Body of pancreas (tissue), 4 donors: ENCODE results near the gene MBP. TPM values are rescaled to one million over a fixed set of nuclear protein-coding genes. Genes with fewer than 3 reads are reported as not detected.

Experiments used
- ATAC-seq: fragments of 150-250 bp; one replicate; pipeline ENCODE4 v1.9.1; 2016
- DNase-seq, 4 donors: peaks; one replicate each; pipeline ENCODE4 v3.0.0-alpha.2; 2019
- H3K27ac ChIP-seq, 4 donors: fragments of 200-600 bp; sonication (generic); 1 replicate in 3 of 4; 2 replicates in 1 of 4; pipeline versions ENCODE4 v1.5.1 to v1.6.1; 2016 to 2019; ENCODE audit warnings: mild to moderate bottlenecking in 1 of 4, mixed read lengths in 1 of 4, moderate library complexity in 1 of 4
- H3K27me3 ChIP-seq, 2 donors: fragments of 200-600 bp; sonication (generic); one replicate each; pipeline ENCODE4 v1.6.0; 2016; ENCODE audit warnings: mild to moderate bottlenecking in 1 of 2
- H3K36me3 ChIP-seq, 2 donors: fragments of 200-600 bp; sonication (generic); replicated peaks in 1 of 2; 2 replicates each; pipeline ENCODE4 v1.5.1; 2016; ENCODE audit warnings: low read depth in 2 of 2; ENCODE audit not compliant: insufficient read depth in 1 of 2
- H3K4me1 ChIP-seq: fragments of 200-600 bp; sonication (generic); one replicate; pipeline ENCODE4 v1.6.0; 2016
- H3K4me3 ChIP-seq, 2 donors: fragments of 200-600 bp; sonication (generic); 1 replicate in 1 of 2; 2 replicates in 1 of 2; pipeline ENCODE4 v1.5.1; 2016 to 2019
- H3K9me3 ChIP-seq, 3 donors: fragments of 200-600 bp; sonication (generic); 1 replicate in 2 of 3; 2 replicates in 1 of 3; pipeline ENCODE4 v1.5.1; 2016
- POLR2A ChIP-seq, 3 donors: fragments of 450-650 bp; IDR thresholded peaks; one replicate each; pipeline ENCODE4 v1.6.1; 2016; ENCODE audit warnings: antibody characterized with exemption in 3 of 3, mild to moderate bottlenecking in 2 of 3
- WGBS, 2 donors: methylation state at CpG; one replicate each; pipeline ENCODE4 v1.1.5; 2017; 5-methylcytosine and 5-hydroxymethylcytosine counted together
- intact Hi-C: fragments of 100-400 bp; cut with DNase I; formaldehyde crosslinking; loops from one replicate; pipeline ENCODE4 v1.15.1; 2023
- total RNA-seq, 2 donors: library from RNA; depleted of rRNA; stranded (reverse); fragments of >200 nt; gene quantifications; one replicate each; pipeline ENCODE4 v1.1.0, GENCODE V29; 2016
- TF ChIP-seq, protein P1 (sequence below), 7 experiments: fragments of 450-650 bp in 4 of 7; fragments of 200-600 bp in 3 of 7; sonication (generic) in 3 of 7; IDR thresholded peaks; one replicate each; pipeline ENCODE4 v1.5.1; 2016 to 2019; ENCODE audit warnings: antibody characterized with exemption in 7 of 7

MBP gene
- total RNA-seq, 2 donors from 2014 or later, result 17.4 to 24.4 TPM

DNA sequence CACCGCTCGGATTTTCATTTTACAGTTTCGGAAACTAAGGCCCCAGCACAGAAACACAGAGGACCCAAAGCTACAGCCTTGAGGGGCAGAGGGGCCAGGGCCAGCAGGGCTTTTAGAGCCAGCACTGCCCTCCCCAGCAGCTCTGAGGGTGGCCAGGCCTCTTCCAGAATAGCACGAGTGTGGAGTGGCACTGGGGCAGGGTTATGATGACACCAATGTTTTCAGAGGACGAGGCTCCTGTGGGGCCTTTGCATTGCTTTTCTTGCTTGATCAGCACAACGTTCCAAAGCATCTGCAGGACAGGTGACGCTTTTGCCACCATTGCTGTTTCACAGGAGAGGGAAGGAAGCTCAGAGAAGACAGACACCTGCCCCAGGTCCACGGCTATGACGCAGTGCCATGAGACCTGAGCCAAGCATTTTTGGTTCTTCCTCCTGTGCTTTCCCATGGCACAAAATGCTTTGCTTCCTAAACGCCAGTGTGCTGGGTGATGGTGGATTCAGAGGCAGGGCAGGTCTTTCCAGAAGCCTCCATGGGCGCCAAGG lies 126.9 kb downstream of the MBP start:
- Histone ChIP-seq H3K4me3 (no peak overlapping the region), H3K27ac (peak overlapping the region in 1 of 4 donors; percentile 59), H3K9me3 (no peaks in the 10 kb centered on the region), H3K4me1 (no peaks in the 10 kb centered on the region), H3K27me3 (no peaks in the 10 kb centered on the region), H3K36me3 (peaks cover 0 to 2% of the 10 kb centered on the region in 2 donors)
- intact Hi-C loops, result loop anchor here (5.0 to 10.0 kb wide), 2 partner anchors 207 to 649 kb away; no protein-coding TSS in a partner anchor
- ATAC-seq (no peak), DNase-seq (no peak)
- TF ChIP-seq, protein P1, sequence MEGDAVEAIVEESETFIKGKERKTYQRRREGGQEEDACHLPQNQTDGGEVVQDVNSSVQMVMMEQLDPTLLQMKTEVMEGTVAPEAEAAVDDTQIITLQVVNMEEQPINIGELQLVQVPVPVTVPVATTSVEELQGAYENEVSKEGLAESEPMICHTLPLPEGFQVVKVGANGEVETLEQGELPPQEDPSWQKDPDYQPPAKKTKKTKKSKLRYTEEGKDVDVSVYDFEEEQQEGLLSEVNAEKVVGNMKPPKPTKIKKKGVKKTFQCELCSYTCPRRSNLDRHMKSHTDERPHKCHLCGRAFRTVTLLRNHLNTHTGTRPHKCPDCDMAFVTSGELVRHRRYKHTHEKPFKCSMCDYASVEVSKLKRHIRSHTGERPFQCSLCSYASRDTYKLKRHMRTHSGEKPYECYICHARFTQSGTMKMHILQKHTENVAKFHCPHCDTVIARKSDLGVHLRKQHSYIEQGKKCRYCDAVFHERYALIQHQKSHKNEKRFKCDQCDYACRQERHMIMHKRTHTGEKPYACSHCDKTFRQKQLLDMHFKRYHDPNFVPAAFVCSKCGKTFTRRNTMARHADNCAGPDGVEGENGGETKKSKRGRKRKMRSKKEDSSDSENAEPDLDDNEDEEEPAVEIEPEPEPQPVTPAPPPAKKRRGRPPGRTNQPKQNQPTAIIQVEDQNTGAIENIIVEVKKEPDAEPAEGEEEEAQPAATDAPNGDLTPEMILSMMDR (IDR thresholded peaks at IDR 0.05), result no peak
- no peak for TF ChIP-seq POLR2A (IDR thresholded peaks at IDR 0.05)
- WGBS, 2 donors, result 85 to 86% methylated on average over 9 to 11 of the region's 11 CpGs

DNA sequence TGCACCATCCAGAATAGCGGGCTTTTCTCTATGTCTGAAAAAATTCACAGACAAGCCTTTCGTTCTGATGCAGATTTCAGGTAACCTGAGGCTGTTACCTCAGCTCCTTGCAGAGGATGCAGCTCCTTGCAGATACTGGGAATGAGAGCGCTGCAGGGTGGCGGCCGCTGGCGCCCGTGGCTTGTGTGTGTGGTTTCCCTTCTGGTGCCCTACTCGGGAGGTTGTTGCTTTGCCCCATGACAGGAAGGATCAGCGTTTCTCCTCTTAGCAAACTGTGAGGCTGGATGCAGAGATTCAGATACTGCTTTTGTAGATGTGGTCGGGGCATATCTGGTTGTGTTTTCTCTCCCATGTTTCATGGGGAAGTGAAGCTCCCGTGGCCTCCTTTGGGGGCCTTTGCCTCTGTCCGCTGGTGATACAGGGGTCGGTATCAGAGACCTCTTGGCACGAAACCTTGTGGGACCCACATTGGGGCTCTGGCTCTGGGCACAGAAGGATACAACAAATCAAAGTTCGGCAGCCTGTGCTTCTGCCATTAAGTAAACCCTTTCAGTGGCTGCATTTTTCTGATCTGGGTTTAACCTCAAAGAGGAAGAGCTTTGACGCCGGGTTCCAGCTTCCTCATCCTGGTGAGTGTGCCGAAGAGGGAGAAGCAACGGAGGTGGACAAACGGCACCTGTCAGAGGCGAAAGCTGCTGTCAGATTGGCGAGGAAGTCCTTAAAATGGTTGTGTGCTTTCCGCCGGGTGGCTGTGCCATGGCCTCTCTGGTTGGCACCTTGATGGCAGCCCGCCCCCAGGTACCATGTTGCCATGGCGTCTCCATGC lies 127.8 kb downstream of the MBP start:
- Histone ChIP-seq H3K9me3 (no peaks in the 10 kb centered on the region), H3K4me3 (no peak overlapping the region), H3K36me3 (peaks cover 0 to 2% of the 10 kb centered on the region in 2 donors), H3K27ac (peak overlapping the region in 1 of 4 donors; percentile 52), H3K4me1 (peaks cover 3% of the 10 kb centered on the region), H3K27me3 (no peaks in the 10 kb centered on the region)
- DNase-seq, result peak in 1 of 4 donors; percentile 50
- TF ChIP-seq POLR2A (IDR thresholded peaks at IDR 0.05), result peak in 1 of 3 donors; percentile 25
- TF ChIP-seq, protein P1 (IDR thresholded peaks at IDR 0.05), result no peak
- 75 to 89% methylated on average over 24 to 26 of the region's 26 CpGs for WGBS, 2 donors
- no peak for ATAC-seq
- intact Hi-C loops, result loop anchor here (5.0 to 10.0 kb wide), 2 partner anchors 208 to 650 kb away; no protein-coding TSS in a partner anchor

DNA sequence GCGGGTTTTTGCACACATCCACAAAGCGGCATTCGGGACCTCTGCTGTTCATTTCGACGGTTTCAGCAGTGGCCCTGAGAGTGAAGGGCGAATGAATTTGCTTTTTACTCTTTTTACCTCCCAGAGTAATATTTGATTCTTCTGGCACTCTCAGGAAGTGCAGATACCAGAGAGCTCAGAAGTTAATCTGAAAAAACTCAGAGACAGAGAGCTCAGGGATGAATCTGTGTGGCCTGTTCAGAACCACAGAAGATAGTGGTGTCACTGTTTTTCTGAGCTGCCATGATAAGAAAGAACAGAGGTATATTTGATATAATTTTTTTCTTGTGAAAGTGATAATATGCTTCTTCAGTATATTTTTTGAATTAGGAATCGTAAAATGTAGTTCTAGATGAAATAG lies 129.3 kb downstream of the MBP start:
- Histone ChIP-seq H3K4me3 (no peak overlapping the region), H3K27ac (no peak overlapping the region), H3K36me3 (no peaks in the 10 kb centered on the region), H3K4me1 (peaks cover 3% of the 10 kb centered on the region), H3K27me3 (no peaks in the 10 kb centered on the region), H3K9me3 (no peaks in the 10 kb centered on the region)
- no peak for DNase-seq
- ATAC-seq, result no peak
- TF ChIP-seq, protein P1 (IDR thresholded peaks at IDR 0.05), result no peak
- no peak for TF ChIP-seq POLR2A (IDR thresholded peaks at IDR 0.05)
- intact Hi-C loops, result loop anchor here (10.0 kb wide), 1 partner anchor 651 kb away; no protein-coding TSS in a partner anchor
- WGBS, 2 donors, result 86 to 92% methylated on average over 7 of the region's 7 CpGs

DNA sequence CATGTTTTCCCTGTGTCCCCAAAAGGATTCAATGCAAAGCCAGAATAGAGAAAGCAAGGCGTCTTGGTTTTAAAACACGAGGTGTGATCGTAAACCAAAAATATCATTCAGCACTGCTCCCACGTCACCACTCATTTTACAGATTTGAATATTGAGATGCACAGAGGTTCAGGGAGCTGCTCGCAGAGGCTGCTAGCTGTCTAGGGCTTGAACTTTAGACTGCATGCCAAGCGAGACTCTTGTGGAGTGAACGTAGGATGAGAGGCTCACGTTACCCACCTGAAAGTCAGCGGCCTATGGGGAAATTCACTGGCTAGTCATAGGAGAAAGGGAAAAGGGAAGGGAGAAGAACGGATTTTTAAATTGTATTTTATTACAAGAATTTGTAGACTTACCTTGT lies 130.1 kb downstream of the MBP start:
- H3K9me3 ChIP-seq, result no peaks in the 10 kb centered on the region
- no peak for ATAC-seq
- intact Hi-C loops, result loop anchor here (10.0 kb wide), 1 partner anchor 652 kb away; no protein-coding TSS in a partner anchor
- no peaks in the 10 kb centered on the region for H3K36me3 ChIP-seq
- no peak overlapping the region for H3K27ac ChIP-seq
- DNase-seq, result no peak
- TF ChIP-seq POLR2A (IDR thresholded peaks at IDR 0.05), result no peak
- TF ChIP-seq, protein P1 (IDR thresholded peaks at IDR 0.05), result no peak
- H3K27me3 ChIP-seq, result no peaks in the 10 kb centered on the region
- H3K4me1 ChIP-seq, result peaks cover 3% of the 10 kb centered on the region
- 82 to 90% methylated on average over 10 of the region's 10 CpGs for WGBS, 2 donors
- H3K4me3 ChIP-seq, result no peak overlapping the region
